HL-60 (cell line): Measurements from ENCODE around the gene ZNF512.

ENCODE experiments used
- POLR2AphosphoS5 ChIP-seq: IDR thresholded peaks from 2 replicates; pipeline ENCODE4 v1.6.1; 2012; ENCODE audit warnings: low read depth
- SPI1 ChIP-seq: IDR thresholded peaks from 2 replicates; pipeline ENCODE4 v1.6.1; 2012; ENCODE audit warnings: low read depth, mild to moderate bottlenecking, borderline replicate concordance
- TF ChIP-seq, protein P1 (sequence below): IDR thresholded peaks from one replicate; pipeline ENCODE4 v1.5.1; 2011; ENCODE audit warnings: low read length, control low read depth, inconsistent platforms; ENCODE audit not compliant: insufficient read depth
- TF ChIP-seq, protein P2 (sequence below): IDR thresholded peaks from 2 replicates; pipeline ENCODE4 v1.6.1; 2012; ENCODE audit warnings: low read depth; ENCODE audit not compliant: insufficient replicate concordance

GRCh38 chr2:27647289-27647688 lies 64.4 kb downstream of the ZNF512 start:
- TF ChIP-seq, protein P1, sequence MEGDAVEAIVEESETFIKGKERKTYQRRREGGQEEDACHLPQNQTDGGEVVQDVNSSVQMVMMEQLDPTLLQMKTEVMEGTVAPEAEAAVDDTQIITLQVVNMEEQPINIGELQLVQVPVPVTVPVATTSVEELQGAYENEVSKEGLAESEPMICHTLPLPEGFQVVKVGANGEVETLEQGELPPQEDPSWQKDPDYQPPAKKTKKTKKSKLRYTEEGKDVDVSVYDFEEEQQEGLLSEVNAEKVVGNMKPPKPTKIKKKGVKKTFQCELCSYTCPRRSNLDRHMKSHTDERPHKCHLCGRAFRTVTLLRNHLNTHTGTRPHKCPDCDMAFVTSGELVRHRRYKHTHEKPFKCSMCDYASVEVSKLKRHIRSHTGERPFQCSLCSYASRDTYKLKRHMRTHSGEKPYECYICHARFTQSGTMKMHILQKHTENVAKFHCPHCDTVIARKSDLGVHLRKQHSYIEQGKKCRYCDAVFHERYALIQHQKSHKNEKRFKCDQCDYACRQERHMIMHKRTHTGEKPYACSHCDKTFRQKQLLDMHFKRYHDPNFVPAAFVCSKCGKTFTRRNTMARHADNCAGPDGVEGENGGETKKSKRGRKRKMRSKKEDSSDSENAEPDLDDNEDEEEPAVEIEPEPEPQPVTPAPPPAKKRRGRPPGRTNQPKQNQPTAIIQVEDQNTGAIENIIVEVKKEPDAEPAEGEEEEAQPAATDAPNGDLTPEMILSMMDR: no peak
- no peak for TF ChIP-seq POLR2AphosphoS5
- TF ChIP-seq SPI1: no peak
- TF ChIP-seq, protein P2, sequence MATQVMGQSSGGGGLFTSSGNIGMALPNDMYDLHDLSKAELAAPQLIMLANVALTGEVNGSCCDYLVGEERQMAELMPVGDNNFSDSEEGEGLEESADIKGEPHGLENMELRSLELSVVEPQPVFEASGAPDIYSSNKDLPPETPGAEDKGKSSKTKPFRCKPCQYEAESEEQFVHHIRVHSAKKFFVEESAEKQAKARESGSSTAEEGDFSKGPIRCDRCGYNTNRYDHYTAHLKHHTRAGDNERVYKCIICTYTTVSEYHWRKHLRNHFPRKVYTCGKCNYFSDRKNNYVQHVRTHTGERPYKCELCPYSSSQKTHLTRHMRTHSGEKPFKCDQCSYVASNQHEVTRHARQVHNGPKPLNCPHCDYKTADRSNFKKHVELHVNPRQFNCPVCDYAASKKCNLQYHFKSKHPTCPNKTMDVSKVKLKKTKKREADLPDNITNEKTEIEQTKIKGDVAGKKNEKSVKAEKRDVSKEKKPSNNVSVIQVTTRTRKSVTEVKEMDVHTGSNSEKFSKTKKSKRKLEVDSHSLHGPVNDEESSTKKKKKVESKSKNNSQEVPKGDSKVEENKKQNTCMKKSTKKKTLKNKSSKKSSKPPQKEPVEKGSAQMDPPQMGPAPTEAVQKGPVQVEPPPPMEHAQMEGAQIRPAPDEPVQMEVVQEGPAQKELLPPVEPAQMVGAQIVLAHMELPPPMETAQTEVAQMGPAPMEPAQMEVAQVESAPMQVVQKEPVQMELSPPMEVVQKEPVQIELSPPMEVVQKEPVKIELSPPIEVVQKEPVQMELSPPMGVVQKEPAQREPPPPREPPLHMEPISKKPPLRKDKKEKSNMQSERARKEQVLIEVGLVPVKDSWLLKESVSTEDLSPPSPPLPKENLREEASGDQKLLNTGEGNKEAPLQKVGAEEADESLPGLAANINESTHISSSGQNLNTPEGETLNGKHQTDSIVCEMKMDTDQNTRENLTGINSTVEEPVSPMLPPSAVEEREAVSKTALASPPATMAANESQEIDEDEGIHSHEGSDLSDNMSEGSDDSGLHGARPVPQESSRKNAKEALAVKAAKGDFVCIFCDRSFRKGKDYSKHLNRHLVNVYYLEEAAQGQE: no peak
